Ramos (cell line): ENCODE data around the gene DLST.

ENCODE experiments used
- in situ Hi-C: fragments of 300-500 bp; cut with MboI; formaldehyde crosslinking; loops from one replicate; pipeline ENCODE4 v1.14.3; 2022; ENCODE audit warnings: low sequenced_read_pairs; ENCODE audit not compliant: unreplicated experiment

DLST gene

GRCh38 chr14:74912801-74913200 lies 31.1 kb downstream of the DLST start:
- in situ Hi-C loops: loop anchor here (5.0 kb wide), 1 partner anchor 50 kb away; no protein-coding TSS in a partner anchor

GRCh38 chr14:74913393-74913910 lies 31.7 kb downstream of the DLST start:
- in situ Hi-C loops: loop anchor here (5.0 kb wide), 1 partner anchor 51 kb away; no protein-coding TSS in a partner anchor

GRCh38 chr14:74913986-74914573 lies 32.4 kb downstream of the DLST start:
- in situ Hi-C loops: loop anchor here (5.0 kb wide), 1 partner anchor 52 kb away; no protein-coding TSS in a partner anchor

- in situ Hi-C loops: no loop called here
Observed at GRCh38 chr14:74915426-74915825, 33.7 kb downstream of the DLST start.

- in situ Hi-C loops: no loop called here
Observed at GRCh38 chr14:74915826-74916225, 34.1 kb downstream of the DLST start.

GRCh38 chr14:74917178-74917543 lies 35.4 kb downstream of the DLST start:
- in situ Hi-C loops: no loop called here

GRCh38 chr14:74917646-74918081 lies 35.9 kb downstream of the DLST start:
- in situ Hi-C loops: no loop called here

- in situ Hi-C loops: no loop called here
Observed at GRCh38 chr14:74918380-74918779, 36.7 kb downstream of the DLST start.

GRCh38 chr14:74919421-74920165 lies 37.9 kb downstream of the DLST start:
- in situ Hi-C loops: no loop called here

- in situ Hi-C loops: no loop called here
Observed at GRCh38 chr14:74920281-74920680, 38.6 kb downstream of the DLST start.

- in situ Hi-C loops: no loop called here
Observed at GRCh38 chr14:74921053-74921620, 39.4 kb downstream of the DLST start.

- in situ Hi-C loops: no loop called here
Observed at GRCh38 chr14:74921987-74922751, 40.5 kb downstream of the DLST start.

- in situ Hi-C loops: no loop called here
Observed at GRCh38 chr14:74922752-74923401, 41.2 kb downstream of the DLST start, which contains the start of gene RPS6KL1. Gene RPS6KL1 (minus strand): TSS chr14:74923260. CDS start chr14:74921541, 1,719 bp downstream.

GRCh38 chr14:74924061-74924460 lies 42.3 kb downstream of the DLST start:
- in situ Hi-C loops: no loop called here

GRCh38 chr14:74927225-74927624 lies 45.5 kb downstream of the DLST start:
- in situ Hi-C loops: no loop called here

GRCh38 chr14:74929242-74929641 lies 47.5 kb downstream of the DLST start:
- in situ Hi-C loops: no loop called here

- in situ Hi-C loops: loop anchor here (10.0 kb wide), 1 partner anchor 363 kb away; no protein-coding TSS in a partner anchor
Observed at GRCh38 chr14:74931744-74932143, 50.0 kb downstream of the DLST start.

- in situ Hi-C loops: loop anchor here (10.0 kb wide), 1 partner anchor 362 kb away; no protein-coding TSS in a partner anchor
Observed at GRCh38 chr14:74932401-74932901, 50.7 kb downstream of the DLST start.

GRCh38 chr14:74932936-74933335 lies 51.2 kb downstream of the DLST start:
- in situ Hi-C loops: loop anchor here (10.0 kb wide), 1 partner anchor 362 kb away; no protein-coding TSS in a partner anchor
